Astrocyte (in vitro differentiated cells and primary cell): Measurements from ENCODE around the gene ANKRD29. TPM values are rescaled to one million over a fixed set of nuclear protein-coding genes. Genes with fewer than 3 reads are reported as not detected.

ENCODE experiments used
- DNase-seq: peaks from one replicate; pipeline ENCODE4 v3.0.0-alpha.2; 2010; ENCODE audit warnings: low read depth
- FAIRE-seq: peaks from 2 replicates; lab custom pipeline; 2011; peaks lifted over from hg19 to GRCh38; lab: Jason Lieb, UNC
- H2AFZ ChIP-seq: 2 replicates; pipeline ENCODE4 v1.6.0; 2012; ENCODE audit warnings: low read depth, low read length, inconsistent platforms
- H3K27ac ChIP-seq: 2 replicates; pipeline ENCODE4 v1.5.1; 2011; ENCODE audit warnings: low read depth, low read length, inconsistent platforms
- H3K27me3 ChIP-seq: 2 replicates; pipeline ENCODE4 v1.6.0; 2011; ENCODE audit warnings: low read length, inconsistent platforms; ENCODE audit not compliant: insufficient read depth
- H3K36me3 ChIP-seq: 2 replicates; pipeline ENCODE4 v1.5.1; 2011; ENCODE audit warnings: low read length, inconsistent platforms; ENCODE audit not compliant: insufficient read depth
- H3K4me1 ChIP-seq: 2 replicates; pipeline ENCODE4 v1.5.1; 2011; ENCODE audit warnings: low read length, inconsistent platforms; ENCODE audit not compliant: insufficient read depth
- H3K4me2 ChIP-seq: 2 replicates; pipeline ENCODE4 v1.6.0; 2012; ENCODE audit warnings: low read length, inconsistent platforms
- H3K4me3 ChIP-seq: 2 replicates; pipeline ENCODE4 v1.5.1; 2011; ENCODE audit warnings: low read depth, mild to moderate bottlenecking, low read length, inconsistent platforms; ENCODE audit not compliant: insufficient read depth
- H3K79me2 ChIP-seq: 2 replicates; pipeline ENCODE4 v1.6.0; 2012; ENCODE audit warnings: mild to moderate bottlenecking, low read length, inconsistent platforms; ENCODE audit not compliant: insufficient read depth
- H3K9ac ChIP-seq: 2 replicates; pipeline ENCODE4 v1.6.0; 2012; ENCODE audit warnings: mild to moderate bottlenecking, low read length, inconsistent platforms
- H3K9me3 ChIP-seq: 2 replicates; pipeline ENCODE4 v1.5.1; 2012; ENCODE audit warnings: low read depth, mild to moderate bottlenecking, low read length, inconsistent platforms; ENCODE audit not compliant: insufficient read depth
- H4K20me1 ChIP-seq: 2 replicates; pipeline ENCODE4 v1.6.0; 2012; ENCODE audit warnings: low read length, inconsistent platforms; ENCODE audit not compliant: insufficient read depth
- H3K27ac Mint-ChIP-seq: one replicate; pipeline ENCODE4 v1.8.0; 2021; ENCODE audit warnings: mild to moderate bottlenecking, mixed read lengths; ENCODE audit not compliant: unreplicated experiment
- H3K27me3 Mint-ChIP-seq: one replicate; pipeline ENCODE4 v1.8.0; 2021; ENCODE audit warnings: low read depth, mixed read lengths; ENCODE audit not compliant: unreplicated experiment
- H3K36me3 Mint-ChIP-seq: one replicate; pipeline ENCODE4 v1.8.0; 2021; ENCODE audit warnings: low read depth, mixed read lengths; ENCODE audit not compliant: unreplicated experiment
- H3K4me1 Mint-ChIP-seq: one replicate; pipeline ENCODE4 v1.8.0; 2021; ENCODE audit warnings: low read depth, mixed read lengths; ENCODE audit not compliant: unreplicated experiment
- H3K4me3 Mint-ChIP-seq: one replicate; pipeline ENCODE4 v1.8.0; 2021; ENCODE audit warnings: mild to moderate bottlenecking, moderate library complexity, mixed read lengths; ENCODE audit not compliant: unreplicated experiment
- H3K9me3 Mint-ChIP-seq: one replicate; pipeline ENCODE4 v1.8.0; 2021; ENCODE audit warnings: mild to moderate bottlenecking, mixed read lengths; ENCODE audit not compliant: unreplicated experiment
- EZH2 ChIP-seq: IDR thresholded peaks from 2 replicates; pipeline ENCODE4 v1.6.1; 2012; ENCODE audit warnings: mild to moderate bottlenecking, low read length, inconsistent platforms; ENCODE audit not compliant: insufficient read depth
- total RNA-seq: library from RNA; stranded (reverse); gene quantifications from 2 replicates; pipeline ENCODE4 v1.2.1, GENCODE V29; 2021
- TF ChIP-seq, protein P1 (sequence below): IDR thresholded peaks from 2 replicates; pipeline ENCODE4 v1.5.1; 2011; ENCODE audit warnings: low read depth, mild to moderate bottlenecking, inconsistent platforms, low read length, moderate library complexity; ENCODE audit not compliant: insufficient read depth

Gene ANKRD29
- total RNA-seq, 1 donor from 2014 or later: 0.75 TPM

GRCh38 chr18:23631746-23632145 lies 31.0 kb downstream of the ANKRD29 start:
- no peak for FAIRE-seq

DNA sequence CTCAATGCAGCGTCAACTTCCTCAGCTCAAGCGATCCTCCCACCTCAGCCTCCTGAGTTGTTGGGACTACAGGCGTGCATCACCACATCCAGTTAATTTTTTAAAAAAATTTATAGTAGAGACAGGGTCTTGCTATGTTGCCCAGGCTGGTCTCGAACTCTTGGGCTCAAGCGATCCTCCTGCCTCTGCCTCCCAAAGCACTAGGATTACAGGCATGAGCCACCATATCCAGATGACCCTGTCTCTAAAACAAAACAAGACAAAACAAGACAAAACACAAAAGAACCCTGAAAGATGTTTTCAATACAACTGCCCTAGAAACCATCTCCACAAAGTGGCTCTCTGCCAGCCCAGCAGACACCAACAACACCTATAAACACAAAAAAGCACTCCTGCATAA lies 31.4 kb downstream of the ANKRD29 start:
- peak overlapping the region; percentile 35 for H3K4me2 ChIP-seq
- Mint-ChIP-seq H3K4me3 (no peak overlapping the region), H3K9me3 (no peaks in the 10 kb centered on the region), H3K27me3 (peaks cover 11% of the 10 kb centered on the region), H3K4me1 (peaks cover 10% of the 10 kb centered on the region), H3K36me3 (no peaks in the 10 kb centered on the region), H3K27ac (no peak overlapping the region)
- H3K36me3 ChIP-seq: no peaks in the 10 kb centered on the region
- DNase-seq: no peak
- TF ChIP-seq EZH2: no peak
- TF ChIP-seq, protein P1, sequence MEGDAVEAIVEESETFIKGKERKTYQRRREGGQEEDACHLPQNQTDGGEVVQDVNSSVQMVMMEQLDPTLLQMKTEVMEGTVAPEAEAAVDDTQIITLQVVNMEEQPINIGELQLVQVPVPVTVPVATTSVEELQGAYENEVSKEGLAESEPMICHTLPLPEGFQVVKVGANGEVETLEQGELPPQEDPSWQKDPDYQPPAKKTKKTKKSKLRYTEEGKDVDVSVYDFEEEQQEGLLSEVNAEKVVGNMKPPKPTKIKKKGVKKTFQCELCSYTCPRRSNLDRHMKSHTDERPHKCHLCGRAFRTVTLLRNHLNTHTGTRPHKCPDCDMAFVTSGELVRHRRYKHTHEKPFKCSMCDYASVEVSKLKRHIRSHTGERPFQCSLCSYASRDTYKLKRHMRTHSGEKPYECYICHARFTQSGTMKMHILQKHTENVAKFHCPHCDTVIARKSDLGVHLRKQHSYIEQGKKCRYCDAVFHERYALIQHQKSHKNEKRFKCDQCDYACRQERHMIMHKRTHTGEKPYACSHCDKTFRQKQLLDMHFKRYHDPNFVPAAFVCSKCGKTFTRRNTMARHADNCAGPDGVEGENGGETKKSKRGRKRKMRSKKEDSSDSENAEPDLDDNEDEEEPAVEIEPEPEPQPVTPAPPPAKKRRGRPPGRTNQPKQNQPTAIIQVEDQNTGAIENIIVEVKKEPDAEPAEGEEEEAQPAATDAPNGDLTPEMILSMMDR: no peak
- H3K27me3 ChIP-seq: peaks cover 7% of the 10 kb centered on the region
- H3K79me2 ChIP-seq: no peaks in the 10 kb centered on the region
- peaks cover 10% of the 10 kb centered on the region for H3K4me1 ChIP-seq
- H4K20me1 ChIP-seq: no peaks in the 10 kb centered on the region
- H3K4me3 ChIP-seq: no peak overlapping the region
- no peak overlapping the region for H2AFZ ChIP-seq
- no peak for FAIRE-seq
- no peak overlapping the region for H3K9ac ChIP-seq
- H3K27ac ChIP-seq: no peak overlapping the region
- no peaks in the 10 kb centered on the region for H3K9me3 ChIP-seq

More at GRCh38 chr18:23631746-23632145, 31.0 kb downstream of the ANKRD29 start:
- H3K79me2 ChIP-seq: no peaks in the 10 kb centered on the region
- DNase-seq: no peak
- no peak for TF ChIP-seq EZH2
- TF ChIP-seq, protein P1: no peak
- H3K4me2 ChIP-seq: peak overlapping the region; percentile 35
- no peak overlapping the region for H2AFZ ChIP-seq
- H3K27me3 ChIP-seq: peaks cover 7% of the 10 kb centered on the region
- no peak overlapping the region for H3K9ac ChIP-seq
- H3K36me3 ChIP-seq: no peaks in the 10 kb centered on the region
- no peak overlapping the region for H3K27ac ChIP-seq
- Mint-ChIP-seq H3K4me3 (no peak overlapping the region), H3K36me3 (no peaks in the 10 kb centered on the region), H3K4me1 (peaks cover 7% of the 10 kb centered on the region), H3K27ac (no peak overlapping the region), H3K27me3 (peaks cover 11% of the 10 kb centered on the region), H3K9me3 (no peaks in the 10 kb centered on the region)
- no peak overlapping the region for H3K4me3 ChIP-seq
- H3K9me3 ChIP-seq: no peaks in the 10 kb centered on the region
- peaks cover 6% of the 10 kb centered on the region for H3K4me1 ChIP-seq
- H4K20me1 ChIP-seq: no peaks in the 10 kb centered on the region

DNA sequence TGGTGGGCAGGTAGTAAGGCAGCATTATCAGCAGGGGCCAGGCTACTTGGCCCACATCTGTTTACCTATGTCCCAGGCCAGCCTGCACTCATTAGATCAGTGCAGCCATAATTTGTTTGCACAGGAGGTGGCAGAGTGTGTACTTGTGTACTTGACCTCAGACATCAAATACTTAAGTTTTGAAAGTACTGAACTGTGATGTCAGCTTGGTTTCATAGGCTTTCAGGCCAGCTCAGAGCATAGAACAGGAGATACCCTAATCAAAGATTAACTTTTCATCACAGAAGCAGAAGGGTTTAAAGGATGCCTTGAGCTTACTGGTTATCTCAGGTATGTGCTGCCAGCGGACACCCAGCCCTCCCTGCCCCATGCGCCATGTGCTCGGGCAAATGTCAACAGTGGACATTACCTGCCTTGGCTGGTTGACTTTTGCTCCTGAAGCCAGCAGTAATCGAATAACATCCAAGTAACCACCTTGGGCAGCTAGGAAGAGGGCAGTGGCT lies 33.2 kb downstream of the ANKRD29 start:
- H3K27ac Mint-ChIP-seq: no peak overlapping the region
- H3K4me1 Mint-ChIP-seq: peaks cover 7% of the 10 kb centered on the region
- FAIRE-seq (no peak), DNase-seq (no peak)
- Histone ChIP-seq H3K36me3 (no peaks in the 10 kb centered on the region), H3K4me3 (no peak overlapping the region), H3K9ac (no peak overlapping the region), H3K27me3 (peaks cover 7% of the 10 kb centered on the region), H3K9me3 (no peaks in the 10 kb centered on the region), H2AFZ (no peak overlapping the region), H3K4me1 (peaks cover 17% of the 10 kb centered on the region), H4K20me1 (no peaks in the 10 kb centered on the region), H3K79me2 (no peaks in the 10 kb centered on the region), H3K27ac (no peak overlapping the region), H3K4me2 (no peak overlapping the region)
- H3K36me3 Mint-ChIP-seq: no peaks in the 10 kb centered on the region
- H3K4me3 Mint-ChIP-seq: no peak overlapping the region
- TF ChIP-seq, protein P1: no peak
- TF ChIP-seq EZH2: no peak
- no peaks in the 10 kb centered on the region for H3K9me3 Mint-ChIP-seq
- H3K27me3 Mint-ChIP-seq: peaks cover 16% of the 10 kb centered on the region
